Spleen (tissue), 11 donors: ENCODE measurements around the gene RAB43. TPM values are rescaled to one million over a fixed set of nuclear protein-coding genes. Genes with fewer than 3 reads are reported as not detected.

ENCODE experiments used
- DNase-seq: peaks from one replicate; pipeline ENCODE4 v3.0.0-alpha.2; 2020
- H3K27ac ChIP-seq, 8 donors: fragments of 200-600 bp; sonication (generic) in 7 of 8; 1 replicate in 4 of 8; 2 replicates in 4 of 8; pipeline versions ENCODE4 v1.5.0 to v1.8.0; 2016 to 2021; ENCODE audit warnings: inconsistent platforms in 4 of 8, mild to moderate bottlenecking in 4 of 8, moderate library complexity in 1 of 8
- H3K27me3 ChIP-seq, 7 donors: fragments of 200-600 bp; sonication (generic) in 6 of 7; replicated peaks in 1 of 7; 1 replicate in 4 of 7; 2 replicates in 3 of 7; pipeline versions ENCODE4 v1.5.0 to v1.8.0; 2016 to 2021; ENCODE audit warnings: inconsistent platforms in 3 of 7, mild to moderate bottlenecking in 1 of 7
- H3K36me3 ChIP-seq, 6 donors: fragments of 200-600 bp; sonication (generic) in 5 of 6; 1 replicate in 4 of 6; 2 replicates in 2 of 6; pipeline versions ENCODE4 v1.5.0 to v1.8.0; 2016 to 2021; ENCODE audit warnings: inconsistent platforms in 2 of 6
- H3K4me1 ChIP-seq, 6 donors: fragments of 200-600 bp; sonication (generic) in 5 of 6; 1 replicate in 3 of 6; 2 replicates in 3 of 6; pipeline versions ENCODE4 v1.5.0 to v1.8.0; 2016 to 2021; ENCODE audit warnings: inconsistent platforms in 3 of 6
- H3K4me3 ChIP-seq, 8 donors: fragments of 200-600 bp; sonication (generic) in 7 of 8; 1 replicate in 4 of 8; 2 replicates in 4 of 8; pipeline versions ENCODE4 v1.5.0 to v1.8.0; 2016 to 2021; ENCODE audit warnings: inconsistent platforms in 4 of 8, mild to moderate bottlenecking in 4 of 8, moderate library complexity in 2 of 8
- H3K9me3 ChIP-seq, 8 donors: fragments of 200-600 bp; sonication (generic) in 7 of 8; 1 replicate in 4 of 8; 2 replicates in 4 of 8; pipeline versions ENCODE4 v1.5.0 to v1.8.0; 2016 to 2021; ENCODE audit warnings: inconsistent platforms in 4 of 8
- POLR2A ChIP-seq, 3 donors: fragments of 450-650 bp; IDR thresholded peaks; one replicate each; pipeline ENCODE4 v1.5.1; 2017; ENCODE audit warnings: antibody characterized with exemption in 3 of 3, mild to moderate bottlenecking in 1 of 3
- POLR2AphosphoS5 ChIP-seq, 3 donors: sonication (generic); formaldehyde crosslinking; IDR thresholded peaks; one replicate each; pipeline ENCODE4 v1.5.1; 2017; ENCODE audit warnings: antibody characterized with exemption in 3 of 3
- WGBS, 5 donors: extraction: QIAGEN DNeasy Blood & Tissue Kit in 3 of 5; methylation state at CpG; one replicate each; pipeline versions ENCODE4 v1.1.5 to v1.1.7; 2013 to 2018; 5-methylcytosine and 5-hydroxymethylcytosine counted together
- intact Hi-C: fragments of 100-400 bp; cut with DNase I; formaldehyde crosslinking; loops from one replicate; pipeline ENCODE4 v1.15.0; 2023; ENCODE audit warnings: low total_unique reads
- polyA plus RNA-seq, 3 donors: library from polyadenylated mRNA; stranded (reverse); fragments of 200-250 nt; gene quantifications; one replicate each; pipeline ENCODE4 v1.2.1, GENCODE V29; 2013
- total RNA-seq, 7 donors: library from RNA; depleted of rRNA in 3 of 7; stranded (reverse); fragments of >200 nt in 3 of 7; fragmentation: NEBNext Ultra II Directional in 4 of 7; extraction: Animal tissue kit (Norgen Biotek cat#: 25700) in 4 of 7; gene quantifications; one replicate each; pipeline versions ENCODE4 v1.1.0 to v1.2.1, GENCODE V29; 2016 to 2021
- TF ChIP-seq, protein P1 (sequence below), 11 experiments: fragments of 200-600 bp in 7 of 11; fragments of 450-650 bp in 4 of 11; sonication (generic) in 4 of 11; IDR thresholded peaks in 8 of 11; conservative IDR thresholded peaks in 3 of 11; 1 replicate in 7 of 11; 2 replicates in 4 of 11; pipeline versions ENCODE4 v1.4.0 to v1.8.0; 2016 to 2021; ENCODE audit warnings: antibody characterized with exemption in 11 of 11, inconsistent platforms in 4 of 11, mild to moderate bottlenecking in 1 of 11
- donor health status: healthy with polysubstance abuse.
- donor health status: DM: no; HTN: no; CAD: no; lungs with moderate emphysema.
- donor health status: DM: no; HTN: no; CAD: no.
- donor health status: Bipolar disorder and iron deficiency.
- donor health status: healthy.
- donor health status: DM: no; HTN: no; CAD: no.
- donor health status: DM: yes; HTN: yes; CAD: no.

Gene RAB43
- total and polyA plus RNA-seq, 10 donors, result 3.1 to 49.6 (median 29.7) TPM

DNA sequence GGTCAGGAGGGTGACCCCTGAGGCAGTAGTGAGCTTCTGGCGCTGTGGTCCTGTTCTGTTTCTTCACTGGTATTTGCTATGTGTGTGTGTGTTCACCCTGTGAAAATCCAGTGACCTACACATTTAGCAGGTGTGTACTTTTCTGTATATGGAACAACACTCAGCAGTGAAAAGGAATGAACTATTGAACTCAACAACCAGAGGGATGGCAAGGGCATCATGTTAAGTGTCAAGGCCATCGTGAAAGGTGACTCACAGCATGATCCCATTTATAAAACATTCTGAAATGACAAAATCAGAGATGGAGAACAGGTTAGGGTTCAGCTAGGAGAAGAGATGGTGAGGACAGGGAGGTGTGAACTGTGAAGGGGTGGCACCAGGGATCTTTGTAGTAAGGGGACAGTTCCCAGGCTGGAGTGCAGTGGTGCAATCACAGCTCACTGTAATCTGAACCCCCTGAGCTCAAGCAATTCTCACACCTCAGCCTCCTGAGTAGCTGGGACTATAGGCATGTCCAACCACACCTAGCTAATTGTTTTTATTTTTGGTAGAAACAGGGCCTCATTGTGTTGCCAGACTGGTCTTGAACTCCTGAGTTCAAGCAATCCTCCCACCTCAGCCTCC, 10.0 kb upstream of the RAB43 start:
- Histone ChIP-seq H3K27ac (peak overlapping the region in 3 of 8 donors; percentile 8 to 24 (median 16)), H3K36me3 (peaks cover 5 to 100% (median 89%) of the 10 kb centered on the region in 6 donors), H3K27me3 (no peaks in the 10 kb centered on the region), H3K9me3 (no peaks in the 10 kb centered on the region), H3K4me1 (no peaks in the 10 kb centered on the region), H3K4me3 (no peak overlapping the region)
- DNase-seq, result peak; percentile 14
- no peak for TF ChIP-seq POLR2AphosphoS5 (IDR thresholded peaks at IDR 0.05)
- TF ChIP-seq, protein P1, sequence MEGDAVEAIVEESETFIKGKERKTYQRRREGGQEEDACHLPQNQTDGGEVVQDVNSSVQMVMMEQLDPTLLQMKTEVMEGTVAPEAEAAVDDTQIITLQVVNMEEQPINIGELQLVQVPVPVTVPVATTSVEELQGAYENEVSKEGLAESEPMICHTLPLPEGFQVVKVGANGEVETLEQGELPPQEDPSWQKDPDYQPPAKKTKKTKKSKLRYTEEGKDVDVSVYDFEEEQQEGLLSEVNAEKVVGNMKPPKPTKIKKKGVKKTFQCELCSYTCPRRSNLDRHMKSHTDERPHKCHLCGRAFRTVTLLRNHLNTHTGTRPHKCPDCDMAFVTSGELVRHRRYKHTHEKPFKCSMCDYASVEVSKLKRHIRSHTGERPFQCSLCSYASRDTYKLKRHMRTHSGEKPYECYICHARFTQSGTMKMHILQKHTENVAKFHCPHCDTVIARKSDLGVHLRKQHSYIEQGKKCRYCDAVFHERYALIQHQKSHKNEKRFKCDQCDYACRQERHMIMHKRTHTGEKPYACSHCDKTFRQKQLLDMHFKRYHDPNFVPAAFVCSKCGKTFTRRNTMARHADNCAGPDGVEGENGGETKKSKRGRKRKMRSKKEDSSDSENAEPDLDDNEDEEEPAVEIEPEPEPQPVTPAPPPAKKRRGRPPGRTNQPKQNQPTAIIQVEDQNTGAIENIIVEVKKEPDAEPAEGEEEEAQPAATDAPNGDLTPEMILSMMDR (IDR thresholded peaks at IDR 0.05 in 8 of 11, conservative IDR thresholded peaks at IDR 0.05 in 3 of 11), result no peak
- TF ChIP-seq POLR2A (IDR thresholded peaks at IDR 0.05), result no peak
- intact Hi-C loops, result no loop called here
- 88 to 96% (median 93%) methylated on average over 2 of the region's 2 CpGs for WGBS, 5 donors

DNA sequence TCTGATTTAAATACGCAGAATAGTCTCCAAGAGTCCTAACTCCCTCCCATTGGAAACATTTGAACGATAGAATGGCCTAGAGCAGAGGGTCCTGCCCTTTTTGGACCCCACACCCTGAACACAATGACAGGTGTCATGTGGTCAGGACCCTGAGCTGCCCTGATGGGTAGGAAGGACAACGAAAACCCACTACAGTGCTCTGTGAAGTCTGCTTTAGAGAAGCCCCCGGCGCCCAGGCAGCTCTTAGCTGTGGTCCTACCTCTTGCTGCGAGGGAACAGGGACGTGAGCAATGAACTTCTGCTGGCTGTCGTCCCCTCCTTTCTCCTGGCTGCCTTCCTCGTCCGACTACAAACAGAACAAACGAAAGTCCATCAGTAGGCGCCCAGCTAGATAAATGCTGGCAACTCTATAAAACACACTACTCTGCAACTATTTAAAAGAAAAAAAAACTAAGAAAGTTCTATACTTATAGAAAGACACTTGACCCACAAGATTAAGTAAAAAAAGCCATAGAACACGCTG, 8.7 kb upstream of the RAB43 start:
- TF ChIP-seq POLR2A (IDR thresholded peaks at IDR 0.05) (no peak), POLR2AphosphoS5 (IDR thresholded peaks at IDR 0.05) (no peak)
- TF ChIP-seq, protein P1 (IDR thresholded peaks at IDR 0.05 in 8 of 11, conservative IDR thresholded peaks at IDR 0.05 in 3 of 11), result no peak
- no peak overlapping the region for H3K4me3 ChIP-seq
- H3K27me3 ChIP-seq, result no peaks in the 10 kb centered on the region
- peak; percentile 54 for DNase-seq
- H3K36me3 ChIP-seq, result peaks cover 5 to 99% (median 79%) of the 10 kb centered on the region in 6 donors
- no peaks in the 10 kb centered on the region for H3K4me1 ChIP-seq
- no peak overlapping the region for H3K27ac ChIP-seq
- H3K9me3 ChIP-seq, result no peaks in the 10 kb centered on the region
- intact Hi-C loops, result no loop called here
- 91 to 96% (median 96%) methylated on average over 13 of the region's 13 CpGs for WGBS, 5 donors

DNA sequence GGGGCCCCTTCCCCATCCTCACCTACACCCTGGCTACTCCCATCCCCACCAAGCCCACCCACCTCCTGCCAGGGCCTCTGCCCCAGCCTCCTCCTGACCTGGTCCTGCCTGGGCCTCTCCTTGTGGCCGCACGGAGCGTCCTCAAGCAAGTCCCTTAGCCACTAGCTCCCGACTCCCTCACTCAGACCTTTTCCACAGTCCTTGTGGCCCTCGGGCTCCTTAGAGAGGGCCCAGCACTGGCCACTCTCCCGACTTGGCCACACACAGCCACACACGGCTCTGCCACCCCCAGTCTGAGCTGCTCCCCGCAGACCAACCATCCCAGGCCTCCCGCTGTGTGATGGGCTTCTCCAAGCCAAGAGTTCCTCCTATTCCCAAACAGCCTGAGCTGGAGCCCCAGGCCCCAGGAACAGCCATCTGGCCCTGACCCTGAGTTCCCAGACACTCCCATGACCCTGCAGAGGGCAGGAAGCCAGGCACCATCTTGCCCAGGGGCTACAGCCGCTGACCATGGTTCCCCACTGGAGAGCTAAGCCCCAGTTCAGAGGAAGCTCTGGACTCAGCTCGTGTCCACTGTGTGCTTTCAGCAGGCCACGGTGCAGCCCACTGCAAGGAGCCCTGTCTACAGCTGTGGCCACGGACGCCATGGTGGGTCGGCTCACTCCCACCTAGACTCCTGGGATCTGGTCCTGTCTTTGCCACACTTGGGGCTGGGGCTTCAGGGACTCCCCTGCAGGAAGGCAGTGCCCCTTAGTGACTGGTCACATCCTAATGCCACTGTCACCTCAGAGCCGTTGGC, 7.0 kb upstream of the RAB43 start:
- H3K27ac ChIP-seq, result no peak overlapping the region
- H3K9me3 ChIP-seq, result no peaks in the 10 kb centered on the region
- peak; percentile 72 for DNase-seq
- 96 to 97% (median 96%) methylated on average over 10 to 16 of the region's 16 CpGs for WGBS, 5 donors
- intact Hi-C loops, result no loop called here
- TF ChIP-seq, protein P1 (IDR thresholded peaks at IDR 0.05 in 8 of 11, conservative IDR thresholded peaks at IDR 0.05 in 3 of 11), result no peak
- no peak for TF ChIP-seq POLR2AphosphoS5 (IDR thresholded peaks at IDR 0.05)
- TF ChIP-seq POLR2A (IDR thresholded peaks at IDR 0.05), result no peak
- H3K4me1 ChIP-seq, result peaks cover 0 to 4% (median 2%) of the 10 kb centered on the region in 6 donors
- no peak overlapping the region for H3K4me3 ChIP-seq
- no peaks in the 10 kb centered on the region for H3K27me3 ChIP-seq
- peaks cover 0 to 81% (median 62%) of the 10 kb centered on the region in 6 donors for H3K36me3 ChIP-seq
